ENCODE data around the gene NUDT21. TPM values are rescaled to one million over a fixed set of nuclear protein-coding genes. Genes with fewer than 3 reads are reported as not detected.
"Not testable (repeated sequence)": the region's sequence is repeated elsewhere in the genome, so short reads cannot be mapped to it uniquely, and the experiment has no call there.

Gene NUDT21
- total RNA-seq, 1 donor from 2014 or later: 128 TPM

GRCh38 chr16:56380778-56381485, 70.2 kb downstream of the NUDT21 start:
- not testable (repeated sequence) for DNase-seq (ENCODE audit: low spot score)

Other genes with a start within 250 kb of the NUDT21 start
- 97.2 TPM for gene AMFR, start 25.8 kb downstream of the NUDT21 start, total RNA-seq
- gene OGFOD1, start 222 bp upstream of the NUDT21 start, total RNA-seq: 44.3 TPM
- 62.6 TPM for gene BBS2, start 68.7 kb upstream of the NUDT21 start, total RNA-seq
- not detected for gene MT4, start 113.7 kb upstream of the NUDT21 start, total RNA-seq
- 1.5 TPM for gene MT3, start 138.2 kb upstream of the NUDT21 start, total RNA-seq
- 113 TPM for gene MT2A, start 157.3 kb upstream of the NUDT21 start, total RNA-seq
- gene MT1E, start 174.4 kb upstream of the NUDT21 start, total RNA-seq: 98.7 TPM
- gene MT1M, start 181.3 kb upstream of the NUDT21 start, total RNA-seq: 18.8 TPM
- 22.3 TPM for gene MT1A, start 187.3 kb upstream of the NUDT21 start, total RNA-seq
- not detected for gene MT1B, start 200.6 kb upstream of the NUDT21 start, total RNA-seq
- gene MT1F, start 206.6 kb upstream of the NUDT21 start, total RNA-seq: 8.7 TPM
- 2.9 TPM for gene MT1G, start 216.7 kb upstream of the NUDT21 start, total RNA-seq
- gene MT1H, start 218.5 kb upstream of the NUDT21 start, total RNA-seq: not detected
- gene MT1X, start 231.1 kb upstream of the NUDT21 start, total RNA-seq: 110 TPM